GM19023 (cell line): ENCODE data around the gene ADRA2B.
"Not testable (repeated sequence)": the region's sequence is repeated elsewhere in the genome, so short reads cannot be mapped to it uniquely, and the experiment has no call there.

Experiments used
- ATAC-seq: cut with Tn5 transposase; IDR thresholded peaks from one replicate; pipeline ENCODE4 v1.9.1; 2021; ENCODE audit warnings: mild to moderate bottlenecking, moderate library complexity; ENCODE audit not compliant: unreplicated experiment

The ADRA2B gene

GRCh38 chr2:96071087-96071976 lies 45.0 kb downstream of the ADRA2B start:
- ATAC-seq = not testable (repeated sequence)

GRCh38 chr2:96070351-96070750 lies 46.0 kb downstream of the ADRA2B start:
- not testable (repeated sequence) for ATAC-seq

- not testable (repeated sequence) for ATAC-seq
Measured at GRCh38 chr2:96069878-96070277, 46.5 kb downstream of the ADRA2B start.

GRCh38 chr2:96067902-96068581 lies 48.3 kb downstream of the ADRA2B start:
- not testable (repeated sequence) for ATAC-seq

GRCh38 chr2:96067098-96067660 lies 49.2 kb downstream of the ADRA2B start:
- ATAC-seq = not testable (repeated sequence)

GRCh38 chr2:96066511-96066910 lies 49.9 kb downstream of the ADRA2B start:
- not testable (repeated sequence) for ATAC-seq

- not testable (repeated sequence) for ATAC-seq
Measured at GRCh38 chr2:96065954-96066353, 50.4 kb downstream of the ADRA2B start.

- no peak for ATAC-seq
Measured at GRCh38 chr2:96065381-96065930, 50.9 kb downstream of the ADRA2B start.

- ATAC-seq = not testable (repeated sequence)
Measured at GRCh38 chr2:96064760-96065159, 51.6 kb downstream of the ADRA2B start.

- ATAC-seq = not testable (repeated sequence)
Measured at GRCh38 chr2:96064047-96064675, 52.2 kb downstream of the ADRA2B start.

- ATAC-seq = not testable (repeated sequence)
Measured at GRCh38 chr2:96063116-96063899, 53.1 kb downstream of the ADRA2B start.
